K562 (cell line): Measurements from ENCODE around the gene CDKN1C. TPM values are rescaled to one million over a fixed set of nuclear protein-coding genes. Genes with fewer than 3 reads are reported as not detected.

Experiments used
- ARNT ChIP-seq, 2 experiments: fragments of 450-650 bp; IDR thresholded peaks; 2 replicates each; pipeline ENCODE4 v1.6.1; 2016; ENCODE audit warnings: mild to moderate bottlenecking in 1 of 2
- ATF7 ChIP-seq: fragments of 450-650 bp; IDR thresholded peaks from 2 replicates; pipeline ENCODE4 v1.7.1; 2014; ENCODE audit warnings: mild to moderate bottlenecking, moderate library complexity
- CTCF ChIP-seq, 3 experiments: IDR thresholded peaks in 2 of 3; conservative IDR thresholded peaks in 1 of 3; 2 replicates each; pipeline ENCODE4 v1.5.1; 2011 to 2012; ENCODE audit warnings: low read length in 3 of 3, mild to moderate bottlenecking in 3 of 3, control low read depth in 2 of 3, improper control_type of control experiment in 1 of 3, inconsistent platforms in 1 of 3, low read depth in 1 of 3, mixed read lengths in 1 of 3, moderate library complexity in 1 of 3; ENCODE audit not compliant: insufficient read depth in 2 of 3
- GATA2 ChIP-seq: sonication (generic); formaldehyde crosslinking; IDR thresholded peaks from 2 replicates; pipeline ENCODE4 v1.4.0; 2020; ENCODE audit warnings: mild to moderate bottlenecking, missing genetic modification reagents
- HDAC1 ChIP-seq, 2 experiments: fragments of 450-650 bp; IDR thresholded peaks; 2 replicates each; pipeline ENCODE4 v1.6.1; 2016 to 2017; ENCODE audit warnings: inconsistent platforms in 1 of 2, mild to moderate bottlenecking in 1 of 2, moderate library complexity in 1 of 2
- MECOM ChIP-seq: fragments of 250-450 bp; sonication (Bioruptor Pico); IDR thresholded peaks from 2 replicates; pipeline ENCODE4 v1.8.0; 2022; ENCODE audit warnings: inconsistent platforms
- MEF2A ChIP-seq: IDR thresholded peaks from 2 replicates; pipeline ENCODE4 v1.6.1; 2011; ENCODE audit warnings: low read depth, mild to moderate bottlenecking, low read length, moderate library complexity; ENCODE audit not compliant: control insufficient read depth
- POLR2A ChIP-seq: fragments of 450-650 bp; conservative IDR thresholded peaks from 2 replicates; pipeline ENCODE4 v1.6.1; 2016
- PTTG1 ChIP-seq: fragments of 450-650 bp; IDR thresholded peaks from 2 replicates; pipeline ENCODE4 v1.6.1; 2016; ENCODE audit warnings: low read depth, mild to moderate bottlenecking, missing genetic modification characterization, missing compliant biosample characterization
- REST ChIP-seq, 2 experiments: fragments of 450-650 bp; formaldehyde crosslinking in 1 of 2; IDR thresholded peaks; 2 replicates each; pipeline versions ENCODE4 v1.4.0 to v1.6.1; 2014 to 2020; ENCODE audit warnings: mild to moderate bottlenecking in 2 of 2, borderline replicate concordance in 1 of 2, low read depth in 1 of 2
- TEAD2 ChIP-seq: fragments of 450-650 bp; IDR thresholded peaks from 2 replicates; pipeline ENCODE4 v1.6.1; 2016; ENCODE audit warnings: missing genetic modification characterization, control low read depth, missing compliant biosample characterization
- TEAD4 ChIP-seq, 2 experiments: sonication (generic) in 1 of 2; formaldehyde crosslinking in 1 of 2; IDR thresholded peaks; 2 replicates each; pipeline versions ENCODE4 v1.6.1 to v1.8.0; 2012 to 2022; ENCODE audit warnings: borderline replicate concordance in 1 of 2, inconsistent platforms in 1 of 2, low read length in 1 of 2, mild to moderate bottlenecking in 1 of 2, missing genetic modification reagents in 1 of 2
- ZNF57 ChIP-seq: fragments of 450-650 bp; formaldehyde crosslinking; IDR thresholded peaks from 2 replicates; pipeline ENCODE4 v1.4.0; 2020; ENCODE audit warnings: mild to moderate bottlenecking, moderate library complexity
- ZNF586 ChIP-seq: fragments of 450-650 bp; formaldehyde crosslinking; conservative IDR thresholded peaks from 2 replicates; pipeline ENCODE4 v1.4.0; 2020; ENCODE audit warnings: mild to moderate bottlenecking, moderate library complexity
- ZNF699 ChIP-seq: fragments of 250-450 bp; sonication (Bioruptor Pico); IDR thresholded peaks from 2 replicates; pipeline ENCODE4 v1.8.0; 2021; ENCODE audit warnings: mild to moderate bottlenecking, moderate library complexity; ENCODE audit not compliant: insufficient replicate concordance
- polyA plus RNA-seq, 8 experiments: library from polyadenylated mRNA; depleted of rRNA in 4 of 8; stranded (reverse) in 5 of 8; unstranded in 3 of 8; fragments of >200 nt; fragmentation: Nextera tagmentation in 2 of 8; fragmentation: Illumina TruSeq in 1 of 8; extraction: Ambion mirVana in 2 of 8; extraction: Trizol in 1 of 8; gene quantifications; 2 replicates each; pipeline versions ENCODE4 v1.2.1 to v1.2.3, GENCODE V29; 2011 to 2014; ENCODE audit warnings: inconsistent platforms in 1 of 8, missing spikeins in 1 of 8
- total RNA-seq, 7 experiments: library from RNA; depleted of rRNA in 6 of 7; stranded (reverse); fragments of >200 nt in 6 of 7; fragmentation: Illumina TruSeq in 2 of 7; extraction: Trizol in 2 of 7; gene quantifications; 2 replicates each; pipeline versions ENCODE4 v1.2.1 to v1.2.3, GENCODE V29; 2011 to 2021; ENCODE audit warnings: low replicate concordance in 1 of 7
- TF ChIP-seq, protein P1 (sequence below): fragments of 450-650 bp; formaldehyde crosslinking; IDR thresholded peaks from 2 replicates; pipeline ENCODE4 v1.4.0; 2020; ENCODE audit warnings: mild to moderate bottlenecking, moderate library complexity

The CDKN1C gene
- total and polyA plus RNA-seq, 9 of the 15 experiments (the other 6 are each of a cell fraction or from before 2014, with no cell fraction given), result 2.8 to 21.1 (median 9.3) TPM

GRCh38 chr11:2892215-2892966, 6.8 kb upstream of the CDKN1C start (continued):
- peak; percentile 88 to 93 (median 93) for TF ChIP-seq CTCF (IDR thresholded peaks at IDR 0.05 in 2 of 3, conservative IDR thresholded peaks at IDR 0.05 in 1 of 3; ENCODE audit: insufficient read depth in 2 of 3, low read depth in 1 of 3, low read length in 3 of 3)
- no peak for TF ChIP-seq PTTG1 (tag)
- TF ChIP-seq TEAD4 (IDR thresholded peaks at IDR 0.05; ENCODE audit: low read length), result no peak
- TF ChIP-seq TEAD4 (CRISPR knock-in tag; IDR thresholded peaks at IDR 0.05; ENCODE audit: borderline replicate concordance), result no peak
- no peak for TF ChIP-seq ARNT (IDR thresholded peaks at IDR 0.05)
- TF ChIP-seq ZNF586 (CRISPR knock-in tag), result no peak
- no peak for TF ChIP-seq ZNF57 (CRISPR knock-in tag)
- TF ChIP-seq, protein P1, sequence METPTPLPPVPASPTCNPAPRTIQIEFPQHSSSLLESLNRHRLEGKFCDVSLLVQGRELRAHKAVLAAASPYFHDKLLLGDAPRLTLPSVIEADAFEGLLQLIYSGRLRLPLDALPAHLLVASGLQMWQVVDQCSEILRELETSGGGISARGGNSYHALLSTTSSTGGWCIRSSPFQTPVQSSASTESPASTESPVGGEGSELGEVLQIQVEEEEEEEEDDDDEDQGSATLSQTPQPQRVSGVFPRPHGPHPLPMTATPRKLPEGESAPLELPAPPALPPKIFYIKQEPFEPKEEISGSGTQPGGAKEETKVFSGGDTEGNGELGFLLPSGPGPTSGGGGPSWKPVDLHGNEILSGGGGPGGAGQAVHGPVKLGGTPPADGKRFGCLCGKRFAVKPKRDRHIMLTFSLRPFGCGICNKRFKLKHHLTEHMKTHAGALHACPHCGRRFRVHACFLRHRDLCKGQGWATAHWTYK (CRISPR knock-in tag), result peak; percentile 42; the same call in 1 of the 2 replicates
- peak; percentile 53 for TF ChIP-seq POLR2A
- no peak for TF ChIP-seq ATF7
- TF ChIP-seq HDAC1 (IDR thresholded peaks at IDR 0.05), result no peak; a peak in 1 of 4 replicates
- TF ChIP-seq GATA2 (CRISPR knock-in tag), result no peak
- no peak for TF ChIP-seq ZNF699 (CRISPR knock-in tag)
- TF ChIP-seq TEAD2, result no peak
- no peak for TF ChIP-seq MEF2A
- TF ChIP-seq REST (IDR thresholded peaks at IDR 0.05; ENCODE audit: borderline replicate concordance), result peak; percentile 82
- TF ChIP-seq REST (CRISPR knock-in tag; IDR thresholded peaks at IDR 0.05; ENCODE audit: low read depth), result no peak; the same call in 1 of the 2 replicates
- TF ChIP-seq MECOM (CRISPR knock-in tag), result no peak
